ENCODE data around the gene NDST1.

DNA sequence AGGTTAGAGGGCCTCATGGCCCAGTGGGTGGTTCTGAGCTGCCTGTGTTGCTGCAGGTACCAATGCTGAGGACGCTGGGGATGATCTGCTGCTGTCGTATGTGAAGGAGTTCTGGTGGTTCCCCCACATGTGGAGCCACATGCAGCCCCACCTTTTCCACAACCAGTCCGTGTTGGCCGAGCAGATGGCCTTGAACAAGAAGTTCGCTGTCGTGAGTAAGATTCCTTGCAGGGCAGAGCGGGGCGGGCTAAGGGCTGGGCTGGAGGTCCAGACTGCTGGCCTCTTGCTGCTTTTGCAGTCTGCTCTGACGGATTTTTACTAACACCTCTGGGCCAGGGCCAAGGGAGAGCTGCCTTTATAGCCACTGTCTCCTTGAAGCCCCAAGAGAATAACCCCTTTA is 26.9 kb downstream of the NDST1 start:
- no peak for TF ChIP-seq GABPA (IDR thresholded peaks at IDR 0.05; ENCODE audit: low read depth)
- TF ChIP-seq PBX3 (IDR thresholded peaks at IDR 0.05) = no peak
- TF ChIP-seq CTCF (IDR thresholded peaks at IDR 0.05) = no peak
- no peak for TF ChIP-seq TAF1 (IDR thresholded peaks at IDR 0.05; ENCODE audit: borderline replicate concordance, low read depth, low read length)
